AG04449 (cell line): Measurements from ENCODE around the gene ABCB1.
"Not testable (repeated sequence)": the region's sequence is repeated elsewhere in the genome, so short reads cannot be mapped to it uniquely, and the experiment has no call there.

ENCODE experiments used
- CTCF ChIA-PET: fragments of 350-600 bp; formaldehyde crosslinking; extraction: SDS; loops from one replicate; lab custom pipeline; 2021; ENCODE audit warnings: antibody characterized with exemption; lab: Yijun Ruan, JAX
- POLR2A ChIA-PET: fragments of 400-600, 350-600 bp; formaldehyde crosslinking; extraction: SDS; loops from one replicate; lab custom pipeline; 2020; ENCODE audit warnings: antibody characterized with exemption, inconsistent platforms; lab: Yijun Ruan, JAX
- DNase-seq: peaks from one replicate; pipeline ENCODE4 v3.0.0-alpha.2; 2010; ENCODE audit warnings: low read depth, low spot score
- H3K4me3 ChIP-seq: 2 replicates; pipeline ENCODE4 v1.5.1; 2011; ENCODE audit warnings: low read depth, mild to moderate bottlenecking, control low read depth, low read length
- TF ChIP-seq, protein P1 (sequence below): IDR thresholded peaks from one replicate; pipeline ENCODE4 v1.5.1; 2011; ENCODE audit warnings: mild to moderate bottlenecking, moderate library complexity, low read length, control low read depth, inconsistent platforms; ENCODE audit not compliant: insufficient read depth; ENCODE audit errors: missing control alignments

The ABCB1 gene

DNA sequence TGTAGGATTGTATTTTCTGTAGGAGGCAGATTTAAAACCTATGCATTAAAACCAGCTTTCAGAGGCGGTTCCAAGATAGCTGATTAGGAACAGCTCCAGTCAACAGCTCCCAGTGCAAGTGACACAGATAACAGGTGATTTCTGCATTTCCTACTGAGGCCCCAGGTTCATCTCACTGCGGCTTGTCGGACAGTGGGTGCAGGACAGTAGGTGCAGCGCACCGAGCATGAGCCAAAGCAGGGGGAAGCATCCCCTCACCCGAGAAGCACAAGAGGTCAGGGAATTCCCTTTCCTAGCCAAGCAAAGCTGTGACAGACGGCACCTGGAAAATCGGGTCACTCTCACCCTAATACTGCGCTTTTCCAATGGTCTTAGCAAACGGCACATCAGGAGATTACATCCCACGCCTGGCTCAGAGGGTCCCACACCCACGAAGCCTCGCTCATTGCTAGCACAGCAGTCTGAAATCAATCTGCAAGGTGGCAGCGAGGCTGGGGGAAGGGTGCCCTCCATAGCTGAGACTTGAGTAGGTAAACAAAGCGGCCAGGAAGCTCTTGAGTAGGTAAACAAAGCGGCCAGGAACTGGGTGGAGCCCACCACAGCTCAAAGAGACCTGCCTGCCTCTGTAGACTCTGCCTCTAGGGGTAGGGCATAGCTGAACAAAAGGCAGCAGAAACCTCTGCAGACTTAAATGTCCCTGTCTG lies 135.7 kb downstream of the ABCB1 start:
- POLR2A ChIA-PET, CTCF ChIA-PET, H3K4me3 ChIP-seq, DNase-seq: not testable (repeated sequence)

- POLR2A ChIA-PET, result no interaction called here
- H3K4me3 ChIP-seq, result no peak overlapping the region
- DNase-seq, result no peak
- CTCF ChIA-PET, result no interaction called here
- TF ChIP-seq, protein P1, sequence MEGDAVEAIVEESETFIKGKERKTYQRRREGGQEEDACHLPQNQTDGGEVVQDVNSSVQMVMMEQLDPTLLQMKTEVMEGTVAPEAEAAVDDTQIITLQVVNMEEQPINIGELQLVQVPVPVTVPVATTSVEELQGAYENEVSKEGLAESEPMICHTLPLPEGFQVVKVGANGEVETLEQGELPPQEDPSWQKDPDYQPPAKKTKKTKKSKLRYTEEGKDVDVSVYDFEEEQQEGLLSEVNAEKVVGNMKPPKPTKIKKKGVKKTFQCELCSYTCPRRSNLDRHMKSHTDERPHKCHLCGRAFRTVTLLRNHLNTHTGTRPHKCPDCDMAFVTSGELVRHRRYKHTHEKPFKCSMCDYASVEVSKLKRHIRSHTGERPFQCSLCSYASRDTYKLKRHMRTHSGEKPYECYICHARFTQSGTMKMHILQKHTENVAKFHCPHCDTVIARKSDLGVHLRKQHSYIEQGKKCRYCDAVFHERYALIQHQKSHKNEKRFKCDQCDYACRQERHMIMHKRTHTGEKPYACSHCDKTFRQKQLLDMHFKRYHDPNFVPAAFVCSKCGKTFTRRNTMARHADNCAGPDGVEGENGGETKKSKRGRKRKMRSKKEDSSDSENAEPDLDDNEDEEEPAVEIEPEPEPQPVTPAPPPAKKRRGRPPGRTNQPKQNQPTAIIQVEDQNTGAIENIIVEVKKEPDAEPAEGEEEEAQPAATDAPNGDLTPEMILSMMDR, result no peak
Observed at GRCh38 chr7:87463982-87464381, 136.7 kb downstream of the ABCB1 start.

DNA sequence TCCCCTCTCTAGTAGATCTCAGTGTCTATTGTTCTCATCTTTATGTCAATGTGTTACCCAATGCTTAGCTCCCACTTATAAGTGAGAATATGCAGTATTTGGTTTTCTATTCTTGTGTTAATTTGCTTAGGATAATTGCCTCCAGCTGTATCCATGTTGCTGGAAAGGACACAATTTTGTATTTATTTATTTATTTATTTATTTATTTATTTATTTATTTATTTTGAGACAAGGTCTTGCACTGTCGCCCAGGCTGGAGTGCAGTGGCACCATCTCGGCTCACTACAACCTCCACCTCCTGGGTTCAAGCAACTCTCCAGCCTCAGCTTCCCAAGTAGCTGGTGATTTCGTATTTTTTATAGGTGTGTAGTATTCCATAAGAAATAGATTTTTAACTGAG lies 140.2 kb downstream of the ABCB1 start:
- CTCF ChIA-PET, H3K4me3 ChIP-seq, POLR2A ChIA-PET, DNase-seq: not testable (repeated sequence)

DNA sequence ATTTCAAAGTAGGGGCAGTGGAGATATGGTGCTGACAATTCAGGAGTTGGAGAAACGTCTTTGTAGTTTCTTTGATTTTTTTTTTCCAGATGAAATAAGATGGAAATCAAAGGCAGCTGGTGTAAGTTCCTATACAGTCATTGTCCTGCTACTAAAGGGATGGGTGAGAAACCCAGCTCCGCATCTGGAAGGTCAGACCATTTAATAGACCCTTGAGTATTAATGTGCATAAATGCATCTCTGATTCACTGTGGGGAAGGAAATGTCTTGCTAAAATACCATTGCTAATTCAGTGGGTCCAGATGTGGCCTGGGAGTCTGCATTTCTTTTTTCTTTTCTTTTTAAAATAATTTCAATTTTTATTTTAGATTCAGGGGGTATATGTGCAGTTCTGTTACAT lies 140.7 kb downstream of the ABCB1 start:
- POLR2A ChIA-PET, result no interaction called here
- TF ChIP-seq, protein P1, result no peak
- DNase-seq, result no peak
- no peak overlapping the region for H3K4me3 ChIP-seq
- CTCF ChIA-PET, result no interaction called here

DNA sequence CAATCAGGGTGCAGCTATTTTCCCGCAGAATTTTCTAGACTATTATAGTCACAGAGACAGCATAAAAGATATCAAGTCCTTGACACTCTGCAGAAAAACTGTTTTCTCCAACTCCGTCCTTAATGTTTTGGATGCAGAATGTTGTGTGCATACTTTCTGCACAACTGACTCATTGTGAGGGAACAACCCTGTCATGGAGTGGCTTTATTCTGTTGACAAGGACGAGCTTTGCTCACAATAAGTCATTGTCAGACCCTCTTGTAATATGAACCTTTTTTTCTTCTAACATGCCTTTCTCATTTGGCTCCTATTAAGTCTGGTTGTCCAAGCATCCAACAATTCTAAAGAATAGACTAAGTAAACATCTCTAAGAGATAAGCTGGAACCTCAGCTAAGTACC lies 142.5 kb downstream of the ABCB1 start:
- H3K4me3 ChIP-seq, result no peak overlapping the region
- no peak for DNase-seq
- POLR2A ChIA-PET, result no interaction called here
- TF ChIP-seq, protein P1, result no peak
- CTCF ChIA-PET, result no interaction called here

DNA sequence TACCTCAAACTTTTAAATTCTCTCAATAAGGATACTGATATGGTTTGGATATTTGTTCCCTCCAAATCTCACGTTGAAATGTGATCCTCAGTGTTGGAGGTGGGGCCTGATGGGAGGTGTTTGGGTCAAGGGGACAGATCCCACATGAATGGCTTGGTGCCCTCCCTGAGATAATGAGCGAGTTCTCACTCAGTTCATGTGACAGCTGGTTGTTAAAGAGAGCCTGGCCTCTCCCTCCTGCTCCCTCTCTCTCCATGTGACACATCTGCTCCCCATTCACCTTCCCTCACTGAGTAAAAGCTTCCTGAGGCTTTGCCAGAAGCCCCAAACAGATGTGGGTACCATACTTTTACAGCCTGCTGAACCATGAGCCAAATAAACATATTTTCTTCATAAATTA lies 144.4 kb downstream of the ABCB1 start:
- DNase-seq, result no peak
- TF ChIP-seq, protein P1, result no peak
- ChIA-PET POLR2A (no interaction called here), CTCF (no interaction called here)
- no peak overlapping the region for H3K4me3 ChIP-seq
